Dendritic cell treated with granulocyte-macrophage colony-stimulating factor and Interleukin-4, amounts not matched to agents 40 ng/mL and 50 ng/mL, for 4 days (primary cell): Measurements from ENCODE around the gene NALCN.

Experiments used
- H3K27ac Mint-ChIP-seq: one replicate; pipeline ENCODE4 v1.8.0; 2022; ENCODE audit warnings: mild to moderate bottlenecking, mixed read lengths
- H3K27me3 Mint-ChIP-seq: one replicate; pipeline ENCODE4 v1.8.0; 2022; ENCODE audit warnings: mild to moderate bottlenecking, mixed read lengths
- H3K36me3 Mint-ChIP-seq: one replicate; pipeline ENCODE4 v1.8.0; 2022; ENCODE audit warnings: low read depth, mixed read lengths
- H3K4me1 Mint-ChIP-seq: one replicate; pipeline ENCODE4 v1.8.0; 2022; ENCODE audit warnings: low read depth, mixed read lengths
- H3K4me3 Mint-ChIP-seq: one replicate; pipeline ENCODE4 v1.8.0; 2022; ENCODE audit warnings: mild to moderate bottlenecking, moderate library complexity, mixed read lengths
- H3K9me3 Mint-ChIP-seq: one replicate; pipeline ENCODE4 v1.8.0; 2022; ENCODE audit warnings: mixed read lengths
- intact Hi-C: fragments of 100-400 bp; cut with micrococcal nuclease; formaldehyde crosslinking; loops from one replicate; pipeline ENCODE4 v1.15.0; 2022

The NALCN gene

GRCh38 chr13:101210774-101211173 lies 205.5 kb downstream of the NALCN start:
- intact Hi-C loops = no loop called here
- H3K27me3 Mint-ChIP-seq = no peaks in the 10 kb centered on the region
- no peaks in the 10 kb centered on the region for H3K9me3 Mint-ChIP-seq
- no peak overlapping the region for H3K4me3 Mint-ChIP-seq
- H3K36me3 Mint-ChIP-seq = no peaks in the 10 kb centered on the region
- no peaks in the 10 kb centered on the region for H3K4me1 Mint-ChIP-seq
- no peak overlapping the region for H3K27ac Mint-ChIP-seq

DNA sequence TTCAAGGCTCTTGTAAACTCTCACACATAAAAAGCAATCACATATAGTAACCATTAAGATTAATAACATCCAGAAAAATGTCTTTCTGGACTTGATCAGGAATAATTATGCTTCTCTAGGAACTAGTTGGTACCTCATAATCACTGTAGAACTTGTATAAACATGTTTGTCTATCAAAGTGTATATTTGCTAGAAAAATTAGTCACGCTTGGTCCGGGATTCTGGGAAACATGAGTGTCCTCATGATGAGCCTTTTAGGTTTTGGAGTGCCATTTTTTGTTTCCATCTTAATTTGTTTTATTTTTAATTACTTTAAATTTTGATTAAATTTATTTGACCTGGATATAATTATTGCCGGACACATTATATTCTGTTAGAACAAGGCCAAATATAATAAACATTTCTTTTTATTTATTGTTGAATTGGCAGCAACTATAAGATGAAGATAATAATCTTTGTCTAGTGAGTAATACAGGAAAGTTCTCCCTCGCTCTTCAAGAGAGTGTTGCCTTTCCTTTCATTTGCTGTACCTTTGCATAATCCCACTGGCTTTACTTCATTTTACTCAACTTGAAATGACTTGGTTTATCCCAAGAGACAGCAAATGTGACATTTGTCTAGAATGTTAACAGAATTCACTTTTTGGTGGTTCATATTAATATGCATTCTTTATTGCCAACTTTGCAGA lies 207.0 kb downstream of the NALCN start:
- intact Hi-C loops = no loop called here
- Mint-ChIP-seq H3K4me3 (no peak overlapping the region), H3K27ac (no peak overlapping the region), H3K4me1 (no peaks in the 10 kb centered on the region), H3K36me3 (no peaks in the 10 kb centered on the region), H3K27me3 (no peaks in the 10 kb centered on the region), H3K9me3 (no peaks in the 10 kb centered on the region)

GRCh38 chr13:101205408-101205807 lies 210.9 kb downstream of the NALCN start:
- H3K27me3 Mint-ChIP-seq = no peaks in the 10 kb centered on the region
- no peak overlapping the region for H3K27ac Mint-ChIP-seq
- intact Hi-C loops = no loop called here
- H3K9me3 Mint-ChIP-seq = no peaks in the 10 kb centered on the region
- no peaks in the 10 kb centered on the region for H3K4me1 Mint-ChIP-seq
- no peak overlapping the region for H3K4me3 Mint-ChIP-seq
- no peaks in the 10 kb centered on the region for H3K36me3 Mint-ChIP-seq

DNA sequence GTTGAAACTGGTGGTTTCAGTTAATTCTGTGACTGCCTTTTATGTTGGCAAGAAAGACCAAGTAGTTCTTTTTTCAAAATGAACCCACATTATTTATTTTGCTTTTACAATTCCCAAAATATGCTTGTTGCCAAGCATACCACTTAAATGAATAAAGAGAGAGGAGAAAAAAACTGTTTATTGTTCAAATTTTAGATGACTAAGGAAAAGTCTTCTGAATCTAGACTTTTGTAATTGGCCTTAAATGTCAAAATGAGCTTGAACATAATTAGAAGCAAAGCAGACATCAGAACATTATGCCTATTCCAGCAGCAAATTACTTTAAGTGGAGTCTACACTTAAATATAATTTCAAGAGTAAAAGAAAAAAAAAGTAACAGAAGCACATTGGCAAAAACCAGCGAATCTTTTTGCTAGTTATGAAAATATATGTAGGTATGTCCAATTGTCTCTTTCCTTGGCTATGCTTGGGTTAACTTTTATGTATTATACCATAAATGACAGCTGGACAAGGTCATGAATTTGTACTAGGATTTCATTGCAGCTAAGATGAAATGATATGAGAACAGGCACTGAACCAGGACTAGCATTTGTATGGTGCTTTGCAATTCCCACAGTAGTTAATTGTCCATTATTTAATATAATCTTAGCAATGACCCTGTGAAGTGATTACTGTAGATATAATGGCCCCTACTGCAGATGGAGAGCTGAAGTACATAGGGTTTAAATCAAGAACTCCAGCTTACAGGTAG lies 211.9 kb downstream of the NALCN start:
- intact Hi-C loops = no loop called here
- H3K4me1 Mint-ChIP-seq = no peaks in the 10 kb centered on the region
- no peak overlapping the region for H3K27ac Mint-ChIP-seq
- no peaks in the 10 kb centered on the region for H3K27me3 Mint-ChIP-seq
- H3K9me3 Mint-ChIP-seq = no peaks in the 10 kb centered on the region
- no peaks in the 10 kb centered on the region for H3K36me3 Mint-ChIP-seq
- H3K4me3 Mint-ChIP-seq = no peak overlapping the region

- no peaks in the 10 kb centered on the region for H3K27me3 Mint-ChIP-seq
- H3K4me1 Mint-ChIP-seq = no peaks in the 10 kb centered on the region
- H3K36me3 Mint-ChIP-seq = no peaks in the 10 kb centered on the region
- no peak overlapping the region for H3K27ac Mint-ChIP-seq
- peaks cover 4% of the 10 kb centered on the region for H3K9me3 Mint-ChIP-seq
- intact Hi-C loops = no loop called here
- H3K4me3 Mint-ChIP-seq = no peak overlapping the region
Observed at GRCh38 chr13:101202590-101202989, 213.7 kb downstream of the NALCN start.

- Mint-ChIP-seq H3K27ac (no peak overlapping the region), H3K9me3 (peaks cover 9% of the 10 kb centered on the region), H3K27me3 (no peaks in the 10 kb centered on the region), H3K4me1 (no peaks in the 10 kb centered on the region), H3K4me3 (no peak overlapping the region), H3K36me3 (no peaks in the 10 kb centered on the region)
- intact Hi-C loops = no loop called here
Observed at GRCh38 chr13:101190976-101191375, 225.3 kb downstream of the NALCN start.

DNA sequence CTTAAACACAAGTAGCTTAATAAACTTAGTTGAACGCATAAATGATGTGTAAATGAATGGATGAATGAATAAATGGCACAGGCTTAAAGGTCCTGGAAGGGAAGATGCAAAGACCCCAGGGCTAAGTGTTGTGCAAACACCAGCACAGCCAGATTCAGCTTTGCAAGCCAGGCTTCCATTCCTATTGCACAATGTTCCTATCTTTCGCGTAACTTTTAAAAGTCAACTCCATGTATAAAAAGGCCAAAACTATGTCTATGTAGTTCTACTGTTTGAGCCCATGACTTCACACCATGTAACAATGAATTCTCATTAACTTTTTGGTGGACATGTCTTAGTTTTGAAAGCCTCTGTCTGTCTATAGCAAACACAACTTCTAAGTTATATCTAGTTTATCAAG lies 226.0 kb downstream of the NALCN start:
- Mint-ChIP-seq H3K4me3 (no peak overlapping the region), H3K9me3 (peaks cover 2% of the 10 kb centered on the region), H3K27ac (no peak overlapping the region)

GRCh38 chr13:101185606-101186005 lies 230.7 kb downstream of the NALCN start:
- H3K27me3 Mint-ChIP-seq = no peaks in the 10 kb centered on the region
- no peaks in the 10 kb centered on the region for H3K9me3 Mint-ChIP-seq
- intact Hi-C loops = no loop called here
- no peak overlapping the region for H3K4me3 Mint-ChIP-seq
- H3K36me3 Mint-ChIP-seq = no peaks in the 10 kb centered on the region
- no peak overlapping the region for H3K27ac Mint-ChIP-seq
- no peaks in the 10 kb centered on the region for H3K4me1 Mint-ChIP-seq

More for the DNA sequence above, 226.0 kb downstream of the NALCN start:
- no peaks in the 10 kb centered on the region for H3K36me3 Mint-ChIP-seq
- H3K27me3 Mint-ChIP-seq = no peaks in the 10 kb centered on the region
- intact Hi-C loops = no loop called here
- H3K4me1 Mint-ChIP-seq = no peaks in the 10 kb centered on the region

GRCh38 chr13:101181076-101181685 lies 235.1 kb downstream of the NALCN start:
- Mint-ChIP-seq H3K27me3 (no peaks in the 10 kb centered on the region), H3K36me3 (no peaks in the 10 kb centered on the region), H3K9me3 (no peaks in the 10 kb centered on the region), H3K4me3 (no peak overlapping the region), H3K27ac (no peak overlapping the region), H3K4me1 (no peaks in the 10 kb centered on the region)
- intact Hi-C loops = no loop called here

DNA sequence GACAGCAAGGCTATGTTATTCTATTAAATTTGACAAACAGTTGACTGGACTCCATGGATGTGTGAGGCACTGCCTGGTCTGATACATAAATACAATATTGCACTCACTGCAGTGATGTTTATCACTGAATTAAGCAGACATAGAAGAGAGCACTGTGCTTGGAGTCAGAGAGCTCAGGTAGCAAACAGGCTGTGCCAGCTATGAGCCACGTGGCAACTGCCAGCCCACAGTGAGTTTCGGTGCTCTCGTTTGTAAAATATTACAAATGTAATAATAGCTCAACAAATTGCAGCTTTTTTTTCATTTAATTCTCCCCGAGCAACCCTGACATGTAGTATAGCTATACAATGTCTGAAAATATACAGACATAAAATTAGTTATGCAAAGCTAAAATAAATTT lies 237.3 kb downstream of the NALCN start:
- Mint-ChIP-seq H3K27me3 (no peaks in the 10 kb centered on the region), H3K36me3 (no peaks in the 10 kb centered on the region), H3K4me1 (no peaks in the 10 kb centered on the region), H3K27ac (no peak overlapping the region), H3K9me3 (no peaks in the 10 kb centered on the region), H3K4me3 (no peak overlapping the region)
- intact Hi-C loops = no loop called here

DNA sequence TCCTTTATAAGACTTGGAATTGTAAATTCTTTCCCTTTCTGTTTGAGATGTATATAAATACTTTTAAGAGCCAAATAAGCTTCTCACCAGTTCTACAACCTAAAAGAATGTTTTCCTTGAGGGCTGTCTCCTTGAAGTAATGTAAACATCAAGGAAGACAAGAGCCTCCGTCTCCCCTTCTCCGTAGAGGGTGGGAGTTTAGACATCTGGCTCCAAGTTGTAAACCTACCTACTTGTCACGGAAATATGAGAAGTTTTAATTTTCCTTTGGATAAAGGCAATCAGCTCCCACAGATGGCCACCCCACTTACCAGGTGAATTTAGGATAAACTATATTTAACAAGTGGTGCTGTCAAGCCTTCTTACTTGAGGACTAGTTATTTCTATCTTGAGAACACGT lies 237.9 kb downstream of the NALCN start:
- H3K27ac Mint-ChIP-seq = no peak overlapping the region
- intact Hi-C loops = no loop called here
- no peaks in the 10 kb centered on the region for H3K4me1 Mint-ChIP-seq
- no peak overlapping the region for H3K4me3 Mint-ChIP-seq
- H3K9me3 Mint-ChIP-seq = no peaks in the 10 kb centered on the region
- no peaks in the 10 kb centered on the region for H3K36me3 Mint-ChIP-seq
- no peaks in the 10 kb centered on the region for H3K27me3 Mint-ChIP-seq

DNA sequence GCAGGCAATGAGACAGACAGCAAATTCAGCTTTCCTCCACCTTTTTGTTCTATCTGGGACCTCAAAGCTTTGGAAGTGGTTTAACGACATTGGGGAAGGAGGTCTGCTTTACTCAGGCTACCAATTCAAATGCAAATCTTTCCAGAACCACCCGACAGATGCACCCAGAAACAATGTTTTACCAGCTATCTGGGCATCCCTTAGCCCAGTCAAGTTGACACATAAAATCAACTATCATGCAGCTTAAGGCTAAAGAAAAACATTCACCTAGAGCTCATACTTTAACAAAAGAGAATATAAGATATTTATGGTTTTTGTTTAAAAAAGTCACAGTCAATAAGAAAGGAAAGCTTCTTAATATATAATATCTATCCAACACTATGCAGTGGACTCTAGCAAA lies 246.0 kb downstream of the NALCN start:
- H3K9me3 Mint-ChIP-seq = no peaks in the 10 kb centered on the region
- intact Hi-C loops = no loop called here

DNA sequence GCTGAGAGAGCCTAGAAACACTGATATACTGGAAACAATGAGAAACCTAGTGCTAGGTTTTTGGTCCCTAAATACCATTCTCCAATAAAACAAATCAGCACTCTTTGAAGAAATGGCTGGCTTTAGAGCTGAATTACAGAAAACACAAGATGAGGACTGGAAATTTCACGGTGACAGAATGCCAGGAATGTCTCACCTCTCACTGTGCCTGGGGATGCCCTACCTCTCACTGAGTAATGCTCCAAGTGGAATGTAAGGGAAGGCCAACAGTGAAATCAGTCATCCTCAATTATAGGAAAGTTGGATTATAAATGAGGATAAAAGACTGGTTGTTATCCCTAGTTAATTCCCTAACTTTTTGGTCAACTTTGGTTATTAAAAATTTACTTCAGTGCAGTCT lies 259.0 kb downstream of the NALCN start:
- no peaks in the 10 kb centered on the region for H3K4me1 Mint-ChIP-seq
- H3K4me3 Mint-ChIP-seq = no peak overlapping the region
- intact Hi-C loops = no loop called here
- H3K36me3 Mint-ChIP-seq = no peaks in the 10 kb centered on the region
- no peaks in the 10 kb centered on the region for H3K9me3 Mint-ChIP-seq
- no peak overlapping the region for H3K27ac Mint-ChIP-seq
- no peaks in the 10 kb centered on the region for H3K27me3 Mint-ChIP-seq

More for the DNA sequence above, 246.0 kb downstream of the NALCN start:
- Mint-ChIP-seq H3K27me3 (no peaks in the 10 kb centered on the region), H3K4me1 (no peaks in the 10 kb centered on the region), H3K36me3 (no peaks in the 10 kb centered on the region), H3K27ac (no peak overlapping the region), H3K4me3 (no peak overlapping the region)

- Mint-ChIP-seq H3K4me1 (no peaks in the 10 kb centered on the region), H3K27ac (no peak overlapping the region), H3K4me3 (no peak overlapping the region), H3K9me3 (no peaks in the 10 kb centered on the region), H3K36me3 (no peaks in the 10 kb centered on the region), H3K27me3 (no peaks in the 10 kb centered on the region)
- intact Hi-C loops = no loop called here
Observed at GRCh38 chr13:101155920-101156319, 260.4 kb downstream of the NALCN start.
